ENCODE data around the gene PPP2R2C. TPM values are rescaled to one million over a fixed set of nuclear protein-coding genes. Genes with fewer than 3 reads are reported as not detected.

Gene PPP2R2C
- polyA plus RNA-seq, 1 donor (not counting 4 experiments of a cell fraction or from before 2014, with no cell fraction given), result 12.3 TPM

GRCh38 chr4:6465955-6466354, 6.5 kb downstream of the PPP2R2C start:
- Histone ChIP-seq H4K20me1 (ENCODE audit: control insufficient read depth, extremely low read depth, insufficient read depth, low read length) (no peaks in the 10 kb centered on the region), H3K36me3 (ENCODE audit: control insufficient read depth in 2 of 2, extremely low read depth in 1 of 2, insufficient read depth in 2 of 2, low read length in 2 of 2) (no peaks in the 10 kb centered on the region), H3K4me1 (ENCODE audit: control insufficient read depth, extremely low read depth, insufficient read depth, low read length) (no peaks in the 10 kb centered on the region), H2AFZ (ENCODE audit: control insufficient read depth, low read length) (no peak overlapping the region), H3K27ac (ENCODE audit: control insufficient read depth, insufficient read depth, low read length) (no peak overlapping the region), H3K9ac (ENCODE audit: control insufficient read depth, extremely low read depth, insufficient read depth, low read length) (no peak overlapping the region), H3K79me2 (ENCODE audit: control insufficient read depth, insufficient read depth, low read length) (peaks cover 3% of the 10 kb centered on the region), H3K4me3 (ENCODE audit: control insufficient read depth in 2 of 3, extremely low read depth in 1 of 3, insufficient read depth in 2 of 3, low read depth in 1 of 3, low read length in 3 of 3) (no peak overlapping the region), H3K9me1 (ENCODE audit: control insufficient read depth, extremely low read depth, insufficient read depth, low read length) (no peaks in the 10 kb centered on the region), H3K4me2 (ENCODE audit: control insufficient read depth, extremely low read depth, insufficient read depth, low read depth, low read length) (no peak overlapping the region), H3K9me3 (ENCODE audit: control insufficient read depth, low read depth, low read length) (no peaks in the 10 kb centered on the region), H3K27me3 (ENCODE audit: control insufficient read depth, extremely low read depth, insufficient read depth, low read length) (peaks cover 7% of the 10 kb centered on the region)
- dilution Hi-C loops (cut with MboI; ENCODE audit: extremely low pct_ligation_motif_present, low sequenced_read_pairs), result no loop called here
- no peak for TF ChIP-seq EZH2 (IDR thresholded peaks at IDR 0.05; ENCODE audit: low read length)
- TF ChIP-seq, protein P1, sequence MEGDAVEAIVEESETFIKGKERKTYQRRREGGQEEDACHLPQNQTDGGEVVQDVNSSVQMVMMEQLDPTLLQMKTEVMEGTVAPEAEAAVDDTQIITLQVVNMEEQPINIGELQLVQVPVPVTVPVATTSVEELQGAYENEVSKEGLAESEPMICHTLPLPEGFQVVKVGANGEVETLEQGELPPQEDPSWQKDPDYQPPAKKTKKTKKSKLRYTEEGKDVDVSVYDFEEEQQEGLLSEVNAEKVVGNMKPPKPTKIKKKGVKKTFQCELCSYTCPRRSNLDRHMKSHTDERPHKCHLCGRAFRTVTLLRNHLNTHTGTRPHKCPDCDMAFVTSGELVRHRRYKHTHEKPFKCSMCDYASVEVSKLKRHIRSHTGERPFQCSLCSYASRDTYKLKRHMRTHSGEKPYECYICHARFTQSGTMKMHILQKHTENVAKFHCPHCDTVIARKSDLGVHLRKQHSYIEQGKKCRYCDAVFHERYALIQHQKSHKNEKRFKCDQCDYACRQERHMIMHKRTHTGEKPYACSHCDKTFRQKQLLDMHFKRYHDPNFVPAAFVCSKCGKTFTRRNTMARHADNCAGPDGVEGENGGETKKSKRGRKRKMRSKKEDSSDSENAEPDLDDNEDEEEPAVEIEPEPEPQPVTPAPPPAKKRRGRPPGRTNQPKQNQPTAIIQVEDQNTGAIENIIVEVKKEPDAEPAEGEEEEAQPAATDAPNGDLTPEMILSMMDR (optimal IDR thresholded peaks at IDR 0.05 in 1 of 3, IDR thresholded peaks at IDR 0.05 in 1 of 3, conservative IDR thresholded peaks at IDR 0.05 in 1 of 3; ENCODE audit: extremely low read depth in 1 of 3, insufficient read depth in 2 of 3, low read length in 3 of 3), result no peak
- FAIRE-seq, result no peak
- no peak for DNase-seq (ENCODE audit: low read depth, low spot score)

- DNase-seq (ENCODE audit: low read depth, low spot score), result peak; percentile 19
Measured at GRCh38 chr4:6464842-6465588, 7.4 kb downstream of the PPP2R2C start.

More at GRCh38 chr4:6464842-6465588, 7.4 kb downstream of the PPP2R2C start:
- Histone ChIP-seq H4K20me1 (ENCODE audit: control insufficient read depth, extremely low read depth, insufficient read depth, low read length) (no peaks in the 10 kb centered on the region), H3K79me2 (ENCODE audit: control insufficient read depth, insufficient read depth, low read length) (peaks cover 3% of the 10 kb centered on the region), H3K36me3 (ENCODE audit: control insufficient read depth in 2 of 2, extremely low read depth in 1 of 2, insufficient read depth in 2 of 2, low read length in 2 of 2) (no peaks in the 10 kb centered on the region), H3K9me1 (ENCODE audit: control insufficient read depth, extremely low read depth, insufficient read depth, low read length) (no peaks in the 10 kb centered on the region), H3K9ac (ENCODE audit: control insufficient read depth, extremely low read depth, insufficient read depth, low read length) (no peak overlapping the region), H3K4me1 (ENCODE audit: control insufficient read depth, extremely low read depth, insufficient read depth, low read length) (no peaks in the 10 kb centered on the region), H2AFZ (ENCODE audit: control insufficient read depth, low read length) (no peak overlapping the region), H3K4me2 (ENCODE audit: control insufficient read depth, extremely low read depth, insufficient read depth, low read depth, low read length) (no peak overlapping the region), H3K4me3 (ENCODE audit: control insufficient read depth in 2 of 3, extremely low read depth in 1 of 3, insufficient read depth in 2 of 3, low read depth in 1 of 3, low read length in 3 of 3) (no peak overlapping the region), H3K27me3 (ENCODE audit: control insufficient read depth, extremely low read depth, insufficient read depth, low read length) (peaks cover 3% of the 10 kb centered on the region), H3K9me3 (ENCODE audit: control insufficient read depth, low read depth, low read length) (no peaks in the 10 kb centered on the region), H3K27ac (ENCODE audit: control insufficient read depth, insufficient read depth, low read length) (no peak overlapping the region)
- no peak for FAIRE-seq
- TF ChIP-seq, protein P1 (optimal IDR thresholded peaks at IDR 0.05 in 1 of 3, IDR thresholded peaks at IDR 0.05 in 1 of 3, conservative IDR thresholded peaks at IDR 0.05 in 1 of 3; ENCODE audit: extremely low read depth in 1 of 3, insufficient read depth in 2 of 3, low read length in 3 of 3), result no peak
- no peak for TF ChIP-seq EZH2 (IDR thresholded peaks at IDR 0.05; ENCODE audit: low read length)
- dilution Hi-C loops (cut with MboI; ENCODE audit: extremely low pct_ligation_motif_present, low sequenced_read_pairs), result no loop called here
